Kidney tubule cell (primary cell): ENCODE measurements around the gene PLCXD1.
"Not testable (repeated sequence)": the region's sequence is repeated elsewhere in the genome, so short reads cannot be mapped to it uniquely, and the experiment has no call there.

ENCODE experiments used
- DNase-seq: peaks from one replicate; pipeline ENCODE4 v3.0.0-alpha.2; 2018; ENCODE audit warnings: low spot score

The PLCXD1 gene

GRCh38 chrX:350148-350533, 69.0 kb downstream of the PLCXD1 start:
- no peak for DNase-seq

GRCh38 chrX:350534-351323, 69.5 kb downstream of the PLCXD1 start:
- no peak for DNase-seq

- not testable (repeated sequence) for DNase-seq
These were observed 70.1 kb downstream of the PLCXD1 start for GRCh38 chrX:351324-351641.

GRCh38 chrX:351736-352135, 70.6 kb downstream of the PLCXD1 start:
- no peak for DNase-seq

- DNase-seq, result no peak
These were observed 71.0 kb downstream of the PLCXD1 start for GRCh38 chrX:352181-352580.

- no peak for DNase-seq
These were observed 71.6 kb downstream of the PLCXD1 start for GRCh38 chrX:352582-353314.
